Nephron (organoid): Measurements from ENCODE around the gene TRAK1.

ENCODE experiments used
- H3K27ac Mint-ChIP-seq, 3 experiments: 2 replicates each; pipeline ENCODE4 v1.8.0; 2020; ENCODE audit warnings: mixed read lengths in 3 of 3, mild to moderate bottlenecking in 2 of 3, moderate library complexity in 1 of 3
- H3K27me3 Mint-ChIP-seq: 2 replicates; pipeline ENCODE4 v1.8.0; 2021; ENCODE audit warnings: low read depth, mild to moderate bottlenecking, moderate library complexity, mixed read lengths
- H3K36me3 Mint-ChIP-seq: 2 replicates; pipeline ENCODE4 v1.8.0; 2020; ENCODE audit warnings: low read depth, mixed read lengths
- H3K4me1 Mint-ChIP-seq: 2 replicates; pipeline ENCODE4 v1.8.0; 2020; ENCODE audit warnings: mixed read lengths
- H3K4me3 Mint-ChIP-seq, 3 experiments: 2 replicates each; pipeline ENCODE4 v1.8.0; 2020; ENCODE audit warnings: mild to moderate bottlenecking in 3 of 3, mixed read lengths in 3 of 3, moderate library complexity in 2 of 3
- H3K9me3 Mint-ChIP-seq: 2 replicates; pipeline ENCODE4 v1.8.0; 2020; ENCODE audit warnings: mixed read lengths
- TF ChIP-seq, protein P1 (sequence below), 3 experiments: fragments of 200-600 bp; sonication (generic); IDR thresholded peaks; one replicate each; pipeline ENCODE4 v1.5.0; 2021; ENCODE audit warnings: antibody characterized with exemption in 3 of 3; ENCODE audit not compliant: unreplicated experiment in 3 of 3

TRAK1 gene

GRCh38 chr3:42088803-42089530 is 2.2 kb upstream of the TRAK1 start:
- H3K4me1 Mint-ChIP-seq: peaks cover 56% of the 10 kb centered on the region
- peak overlapping the region; percentile 35 to 81 (median 49) for H3K27ac Mint-ChIP-seq
- H3K36me3 Mint-ChIP-seq: peaks cover 38% of the 10 kb centered on the region
- no peaks in the 10 kb centered on the region for H3K27me3 Mint-ChIP-seq
- TF ChIP-seq, protein P1, sequence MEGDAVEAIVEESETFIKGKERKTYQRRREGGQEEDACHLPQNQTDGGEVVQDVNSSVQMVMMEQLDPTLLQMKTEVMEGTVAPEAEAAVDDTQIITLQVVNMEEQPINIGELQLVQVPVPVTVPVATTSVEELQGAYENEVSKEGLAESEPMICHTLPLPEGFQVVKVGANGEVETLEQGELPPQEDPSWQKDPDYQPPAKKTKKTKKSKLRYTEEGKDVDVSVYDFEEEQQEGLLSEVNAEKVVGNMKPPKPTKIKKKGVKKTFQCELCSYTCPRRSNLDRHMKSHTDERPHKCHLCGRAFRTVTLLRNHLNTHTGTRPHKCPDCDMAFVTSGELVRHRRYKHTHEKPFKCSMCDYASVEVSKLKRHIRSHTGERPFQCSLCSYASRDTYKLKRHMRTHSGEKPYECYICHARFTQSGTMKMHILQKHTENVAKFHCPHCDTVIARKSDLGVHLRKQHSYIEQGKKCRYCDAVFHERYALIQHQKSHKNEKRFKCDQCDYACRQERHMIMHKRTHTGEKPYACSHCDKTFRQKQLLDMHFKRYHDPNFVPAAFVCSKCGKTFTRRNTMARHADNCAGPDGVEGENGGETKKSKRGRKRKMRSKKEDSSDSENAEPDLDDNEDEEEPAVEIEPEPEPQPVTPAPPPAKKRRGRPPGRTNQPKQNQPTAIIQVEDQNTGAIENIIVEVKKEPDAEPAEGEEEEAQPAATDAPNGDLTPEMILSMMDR (IDR thresholded peaks at IDR 0.05; ENCODE audit: unreplicated experiment in 3 of 3): no peak
- H3K9me3 Mint-ChIP-seq: peaks cover 2% of the 10 kb centered on the region
- H3K4me3 Mint-ChIP-seq: no peak overlapping the region

GRCh38 chr3:42092006-42092405 is 849 bp downstream of the TRAK1 start:
- Mint-ChIP-seq H3K9me3 (peaks cover 2% of the 10 kb centered on the region), H3K36me3 (peaks cover 38% of the 10 kb centered on the region), H3K4me1 (peaks cover 52% of the 10 kb centered on the region), H3K27ac (peak overlapping the region; percentile 80 to 93 (median 84)), H3K27me3 (no peaks in the 10 kb centered on the region), H3K4me3 (peak overlapping the region in 1 of 3 experiments; percentile 42)
- TF ChIP-seq, protein P1 (IDR thresholded peaks at IDR 0.05; ENCODE audit: unreplicated experiment in 3 of 3): no peak

GRCh38 chr3:42094128-42094527 is 3.0 kb downstream of the TRAK1 start:
- Mint-ChIP-seq H3K27me3 (no peaks in the 10 kb centered on the region), H3K9me3 (peaks cover 2% of the 10 kb centered on the region), H3K4me3 (no peak overlapping the region), H3K36me3 (peaks cover 34% of the 10 kb centered on the region), H3K4me1 (peaks cover 61% of the 10 kb centered on the region), H3K27ac (peak overlapping the region in 2 of 3 experiments; percentile 15 to 84)
- TF ChIP-seq, protein P1 (IDR thresholded peaks at IDR 0.05; ENCODE audit: unreplicated experiment in 3 of 3): no peak

- H3K36me3 Mint-ChIP-seq: peaks cover 27% of the 10 kb centered on the region
These were observed 3.7 kb downstream of the TRAK1 start for GRCh38 chr3:42094691-42095391.

DNA sequence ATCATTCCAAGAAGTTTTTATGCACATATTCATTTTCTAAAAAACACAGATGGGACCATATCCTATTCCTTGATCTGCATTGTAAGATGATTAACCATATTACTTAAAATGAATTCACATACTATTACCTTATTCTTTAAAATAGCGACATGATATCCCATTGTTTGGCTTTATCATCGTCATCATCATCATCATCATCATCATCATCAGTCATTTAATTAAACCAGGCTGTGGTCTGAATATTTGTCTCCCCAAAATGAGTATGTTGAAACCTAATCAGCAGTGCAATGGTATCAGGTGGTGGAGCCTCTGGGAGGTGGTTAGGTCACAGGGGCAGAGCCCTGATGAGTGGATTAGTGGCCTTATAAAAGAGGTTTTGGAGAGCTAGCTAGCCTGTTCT is 4.4 kb downstream of the TRAK1 start:
- H3K36me3 Mint-ChIP-seq: peaks cover 22% of the 10 kb centered on the region
- H3K27me3 Mint-ChIP-seq: no peaks in the 10 kb centered on the region
- peaks cover 2% of the 10 kb centered on the region for H3K9me3 Mint-ChIP-seq
- H3K4me3 Mint-ChIP-seq: no peak overlapping the region
- TF ChIP-seq, protein P1 (IDR thresholded peaks at IDR 0.05; ENCODE audit: unreplicated experiment in 3 of 3): no peak
- peaks cover 59% of the 10 kb centered on the region for H3K4me1 Mint-ChIP-seq
- H3K27ac Mint-ChIP-seq: no peak overlapping the region

More at GRCh38 chr3:42094691-42095391, 3.7 kb downstream of the TRAK1 start:
- TF ChIP-seq, protein P1 (IDR thresholded peaks at IDR 0.05; ENCODE audit: unreplicated experiment in 3 of 3): no peak
- no peak overlapping the region for H3K4me3 Mint-ChIP-seq
- peaks cover 2% of the 10 kb centered on the region for H3K9me3 Mint-ChIP-seq
- peak overlapping the region in 2 of 3 experiments; percentile 12 to 84 for H3K27ac Mint-ChIP-seq
- H3K27me3 Mint-ChIP-seq: no peaks in the 10 kb centered on the region
- peaks cover 61% of the 10 kb centered on the region for H3K4me1 Mint-ChIP-seq
